ENCODE measurements around the gene WT1. TPM values are rescaled to one million over a fixed set of nuclear protein-coding genes. Genes with fewer than 3 reads are reported as not detected.

WT1 gene
- total and polyA plus RNA-seq, 2 of the 4 experiments (the other 2 are of a cell fraction) = not detected

DNA sequence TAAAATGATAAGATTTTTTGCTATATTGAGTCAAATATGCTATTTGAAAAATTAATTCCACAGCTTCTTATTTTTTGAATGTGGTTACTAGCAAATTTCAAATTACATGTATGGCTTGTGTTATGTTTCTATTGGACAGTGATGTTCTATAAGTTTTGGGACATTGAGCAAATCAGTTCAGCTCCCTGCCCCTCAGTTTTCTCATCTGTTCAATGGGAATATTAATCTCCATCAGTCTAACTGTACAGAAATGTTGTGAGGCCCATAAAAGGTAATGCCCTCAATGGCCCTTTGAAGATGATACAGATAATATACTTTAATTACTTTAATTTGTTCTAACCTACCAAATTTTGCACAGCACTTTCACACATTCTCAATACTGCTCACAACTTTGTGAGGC is 15.2 kb downstream of the WT1 start:
- no peak overlapping the region for H2BK120ac ChIP-seq (ENCODE audit: low read depth, low read length)

More for the DNA sequence above, 15.2 kb downstream of the WT1 start:
- TF ChIP-seq, protein P1, sequence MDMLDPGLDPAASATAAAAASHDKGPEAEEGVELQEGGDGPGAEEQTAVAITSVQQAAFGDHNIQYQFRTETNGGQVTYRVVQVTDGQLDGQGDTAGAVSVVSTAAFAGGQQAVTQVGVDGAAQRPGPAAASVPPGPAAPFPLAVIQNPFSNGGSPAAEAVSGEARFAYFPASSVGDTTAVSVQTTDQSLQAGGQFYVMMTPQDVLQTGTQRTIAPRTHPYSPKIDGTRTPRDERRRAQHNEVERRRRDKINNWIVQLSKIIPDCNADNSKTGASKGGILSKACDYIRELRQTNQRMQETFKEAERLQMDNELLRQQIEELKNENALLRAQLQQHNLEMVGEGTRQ (IDR thresholded peaks at IDR 0.05; ENCODE audit: low read depth, low read length) = no peak
- TF ChIP-seq, protein P2, sequence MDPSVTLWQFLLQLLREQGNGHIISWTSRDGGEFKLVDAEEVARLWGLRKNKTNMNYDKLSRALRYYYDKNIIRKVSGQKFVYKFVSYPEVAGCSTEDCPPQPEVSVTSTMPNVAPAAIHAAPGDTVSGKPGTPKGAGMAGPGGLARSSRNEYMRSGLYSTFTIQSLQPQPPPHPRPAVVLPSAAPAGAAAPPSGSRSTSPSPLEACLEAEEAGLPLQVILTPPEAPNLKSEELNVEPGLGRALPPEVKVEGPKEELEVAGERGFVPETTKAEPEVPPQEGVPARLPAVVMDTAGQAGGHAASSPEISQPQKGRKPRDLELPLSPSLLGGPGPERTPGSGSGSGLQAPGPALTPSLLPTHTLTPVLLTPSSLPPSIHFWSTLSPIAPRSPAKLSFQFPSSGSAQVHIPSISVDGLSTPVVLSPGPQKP (IDR thresholded peaks at IDR 0.05; ENCODE audit: borderline replicate concordance, low read depth, low read length) = no peak
- no peak for TF ChIP-seq CHD1 (IDR thresholded peaks at IDR 0.05; ENCODE audit: low read depth, low read length)
- no peak for TF ChIP-seq CEBPB (IDR thresholded peaks at IDR 0.05; ENCODE audit: low read depth, low read length)
- no peak for TF ChIP-seq NFE2L2 (IDR thresholded peaks at IDR 0.05; ENCODE audit: low read depth, low read length)
- Histone ChIP-seq H4K20me1 (ENCODE audit: insufficient read depth, low read length) (no peaks in the 10 kb centered on the region), H3K18ac (ENCODE audit: low read depth, low read length) (no peak overlapping the region), H3K4me3 (ENCODE audit: insufficient read depth, low read depth, low read length) (no peak overlapping the region), H3K4me1 (ENCODE audit: control insufficient read depth, insufficient read depth, low read length) (no peaks in the 10 kb centered on the region), H2BK5ac (ENCODE audit: low read depth, low read length, poor library complexity, severe bottlenecking) (no peak overlapping the region), H3K27me3 (ENCODE audit: control insufficient read depth, insufficient read depth, low read length) (peaks cover 16% of the 10 kb centered on the region), H3K27ac (ENCODE audit: insufficient read depth, low read length) (no peak overlapping the region), H3K9me1 (ENCODE audit: insufficient read depth, low read length) (no peaks in the 10 kb centered on the region), H3K9ac (ENCODE audit: low read depth, low read length) (no peak overlapping the region), H4K91ac (ENCODE audit: insufficient read depth, low read depth, low read length) (no peak overlapping the region), H3K79me1 (ENCODE audit: low read depth in 1 of 2, low read length in 2 of 2) (no peaks in the 10 kb centered on the region), H2AK5ac (ENCODE audit: low read depth, low read length) (no peak overlapping the region), H3K9me3 (ENCODE audit: control insufficient read depth, insufficient read depth, low read length) (no peaks in the 10 kb centered on the region), H3K56ac (ENCODE audit: extremely low read depth, insufficient read depth, low read length) (no peak overlapping the region), H2AFZ (replicated peaks; ENCODE audit: low read length, poor library complexity) (no peak overlapping the region), H4K5ac (ENCODE audit: low read depth, low read length) (no peak overlapping the region), H3K36me3 (ENCODE audit: control insufficient read depth, insufficient read depth, low read length) (no peaks in the 10 kb centered on the region), H4K8ac (ENCODE audit: low read depth in 2 of 2, low read length in 2 of 2) (no peak overlapping the region), H2BK20ac (ENCODE audit: low read depth, low read length) (no peak overlapping the region), H3K4ac (ENCODE audit: low read depth, low read length) (no peak overlapping the region), H2BK15ac (ENCODE audit: low read depth, low read length) (no peak overlapping the region), H3K14ac (replicated peaks; ENCODE audit: low read depth, low read length) (no peak overlapping the region), H3K4me2 (ENCODE audit: low read depth, low read length) (no peak overlapping the region), H3K23ac (ENCODE audit: low read depth, low read length) (no peak overlapping the region), H2AK9ac (replicated peaks; ENCODE audit: low read depth, low read length, poor library complexity) (no peak overlapping the region)
- BruUV-seq (replicated peaks) = no TSS peak
- in situ Hi-C loops (cut with MboI; ENCODE audit: low sequenced_read_pairs) = no loop called here
- dilution Hi-C loops (cut with HindIII; ENCODE audit: low sequenced_read_pairs, unreplicated experiment) = no loop called here
- ATAC-seq (ENCODE audit: low read depth) (no peak), DNase-seq (no peak)
- ChIA-PET POLR2A (ENCODE audit: unreplicated experiment) (no interaction called here), CTCF (no interaction called here)
- intact Hi-C loops (cut with micrococcal nuclease) = no loop called here
